GM13976 (cell line): Measurements from ENCODE around the gene HPSE2.

Experiments used
- DNase-seq: peaks from one replicate; pipeline ENCODE4 v3.0.0; 2012; ENCODE audit warnings: low spot score
- CTCF ChIP-seq: IDR thresholded peaks from 2 replicates; pipeline ENCODE4 v1.5.1; 2012; ENCODE audit warnings: borderline replicate concordance, mild to moderate bottlenecking; ENCODE audit not compliant: insufficient read depth; ENCODE audit errors: extremely low read depth, missing control alignments, control extremely low read depth
- in situ Hi-C: fragments of 300-500 bp; cut with MboI; formaldehyde crosslinking; loops from one replicate; pipeline ENCODE4 v1.12.0; 2022; ENCODE audit warnings: low sequenced_read_pairs, mixed read lengths, inconsistent platforms; ENCODE audit not compliant: unreplicated experiment

The HPSE2 gene

GRCh38 chr10:98572594-98572993 is 663.1 kb downstream of the HPSE2 start:
- TF ChIP-seq CTCF = no peak
- no peak for DNase-seq
- in situ Hi-C loops = no loop called here

GRCh38 chr10:98570834-98571233 is 664.8 kb downstream of the HPSE2 start:
- TF ChIP-seq CTCF = no peak
- no peak for DNase-seq
- in situ Hi-C loops = no loop called here

GRCh38 chr10:98569853-98570252 is 665.8 kb downstream of the HPSE2 start:
- DNase-seq = no peak
- in situ Hi-C loops = no loop called here
- TF ChIP-seq CTCF = no peak

- no peak for TF ChIP-seq CTCF
- in situ Hi-C loops = no loop called here
- DNase-seq = no peak
Measured at GRCh38 chr10:98568551-98568950, 667.1 kb downstream of the HPSE2 start.

- TF ChIP-seq CTCF = no peak
- in situ Hi-C loops = no loop called here
Measured at GRCh38 chr10:98567391-98568133, 668.1 kb downstream of the HPSE2 start.

GRCh38 chr10:98563811-98564210 is 671.8 kb downstream of the HPSE2 start:
- no peak for TF ChIP-seq CTCF
- peak; percentile 21 for DNase-seq
- in situ Hi-C loops = no loop called here

More at GRCh38 chr10:98567391-98568133, 668.1 kb downstream of the HPSE2 start:
- DNase-seq = no peak
